HG03460 (cell line): Measurements from ENCODE around the gene BRD3.
"Not testable (repeated sequence)": the region's sequence is repeated elsewhere in the genome, so short reads cannot be mapped to it uniquely, and the experiment has no call there.

Source experiments
- ATAC-seq: cut with Tn5 transposase; IDR thresholded peaks from one replicate; pipeline ENCODE4 v1.9.1; 2021; ENCODE audit not compliant: unreplicated experiment

Gene BRD3

GRCh38 chr9:133993635-133994253, 74.1 kb downstream of the BRD3 start:
- ATAC-seq: no peak

GRCh38 chr9:133992780-133993634, 74.8 kb downstream of the BRD3 start:
- ATAC-seq: peak; percentile 47

GRCh38 chr9:133991964-133992779, 75.7 kb downstream of the BRD3 start, which contains the start of gene VAV2:
VAV2 (minus strand) TSS chr9:133992324; CDS start chr9:133992278, 46 bp downstream.
- peak; percentile 49 for ATAC-seq

GRCh38 chr9:133991214-133991921, 76.5 kb downstream of the BRD3 start:
- ATAC-seq: no peak

- ATAC-seq: no peak
Measured at GRCh38 chr9:133990366-133991213, 77.2 kb downstream of the BRD3 start.

GRCh38 chr9:133989625-133990365, 78.0 kb downstream of the BRD3 start:
- no peak for ATAC-seq

GRCh38 chr9:133988771-133989170, 79.1 kb downstream of the BRD3 start:
- not testable (repeated sequence) for ATAC-seq

- no peak for ATAC-seq
Measured at GRCh38 chr9:133987946-133988665, 79.7 kb downstream of the BRD3 start.

- no peak for ATAC-seq
Measured at GRCh38 chr9:133987446-133987788, 80.4 kb downstream of the BRD3 start.

GRCh38 chr9:133986774-133987445, 80.9 kb downstream of the BRD3 start:
- ATAC-seq: no peak

GRCh38 chr9:133986061-133986460, 81.8 kb downstream of the BRD3 start:
- no peak for ATAC-seq

GRCh38 chr9:133982971-133983720, 84.7 kb downstream of the BRD3 start:
- ATAC-seq: no peak

GRCh38 chr9:133981958-133982681, 85.7 kb downstream of the BRD3 start:
- ATAC-seq: no peak

GRCh38 chr9:133981589-133981957, 86.3 kb downstream of the BRD3 start:
- no peak for ATAC-seq

- no peak for ATAC-seq
Measured at GRCh38 chr9:133980864-133981588, 86.8 kb downstream of the BRD3 start.
